Stimulated activated CD4-positive, alpha-beta T cell treated with anti-CD3 and anti-CD28 coated beads, Interleukin-2, amount 100 ng/mL, for 48 hours (primary cell): ENCODE measurements around the gene ZNF697.
"Not testable (repeated sequence)": the region's sequence is repeated elsewhere in the genome, so short reads cannot be mapped to it uniquely, and the experiment has no call there.

Source experiments
- DNase-seq, 2 donors: peaks; one replicate each; pipeline ENCODE4 v3.0.0-alpha.2; 2020

Gene ZNF697

DNA sequence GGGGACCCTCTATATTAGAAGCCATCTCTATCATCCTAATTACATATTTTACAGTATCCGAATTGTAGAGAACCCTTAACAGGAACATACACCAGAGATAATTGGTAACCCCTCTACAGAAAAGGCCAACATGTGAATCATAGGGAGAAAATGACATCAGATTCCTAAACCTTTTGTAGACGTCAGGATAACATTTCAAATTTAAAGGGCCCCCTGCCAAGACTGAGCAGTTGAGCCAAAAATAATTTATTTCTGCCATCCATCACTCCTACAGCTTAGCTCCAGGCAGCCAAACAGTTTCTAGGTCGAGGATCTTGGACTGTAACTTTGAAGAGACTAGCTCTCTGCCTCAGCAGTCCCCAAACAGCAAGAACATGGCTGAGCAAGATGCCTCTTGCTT is 21.2 kb downstream of the ZNF697 start:
- DNase-seq = no peak

DNA sequence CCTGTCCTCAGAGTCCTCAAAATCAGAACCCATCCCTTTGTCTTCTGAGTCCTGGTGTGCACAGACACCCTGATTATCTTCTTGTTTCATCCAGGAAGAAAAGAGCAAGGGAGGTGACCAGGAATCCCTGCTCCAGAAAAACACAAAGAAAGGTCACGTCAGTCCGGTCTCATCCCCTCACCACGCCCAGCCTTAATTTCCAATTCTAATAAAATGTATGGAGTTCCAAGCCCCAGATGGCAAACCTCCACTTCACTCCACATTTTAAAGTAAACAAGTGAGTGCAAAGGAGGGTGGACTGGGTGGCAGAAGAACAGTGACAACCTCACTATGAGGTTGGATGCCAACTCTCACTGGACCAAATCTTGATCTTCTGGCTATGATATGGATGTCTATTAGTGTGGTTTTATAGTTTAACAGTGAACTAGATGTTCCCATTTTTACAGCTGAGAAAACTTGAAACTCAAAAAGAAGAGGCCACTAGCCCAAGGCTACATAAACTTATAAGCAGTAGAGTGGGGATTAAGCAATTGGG is 22.0 kb downstream of the ZNF697 start:
- DNase-seq = no peak

- no peak for DNase-seq
These were observed 24.4 kb downstream of the ZNF697 start for GRCh38 chr1:119623678-119624077.

DNA sequence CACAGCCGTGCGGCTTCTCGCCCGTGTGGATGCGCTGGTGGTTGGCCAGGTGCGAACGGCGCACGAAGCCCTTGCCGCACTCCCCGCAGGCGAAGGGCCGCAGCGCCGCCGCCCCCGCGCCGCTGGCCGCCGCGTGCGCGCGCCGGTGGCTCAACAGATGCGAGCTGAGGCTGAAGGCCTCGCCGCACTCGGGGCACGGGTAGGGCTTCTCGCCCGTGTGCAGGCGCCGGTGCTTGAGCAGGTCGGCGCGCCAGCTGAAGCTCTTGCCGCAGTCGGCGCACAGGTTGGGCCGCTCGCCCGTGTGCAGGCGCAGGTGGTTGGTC is 24.9 kb downstream of the ZNF697 start:
- no peak for DNase-seq

DNA sequence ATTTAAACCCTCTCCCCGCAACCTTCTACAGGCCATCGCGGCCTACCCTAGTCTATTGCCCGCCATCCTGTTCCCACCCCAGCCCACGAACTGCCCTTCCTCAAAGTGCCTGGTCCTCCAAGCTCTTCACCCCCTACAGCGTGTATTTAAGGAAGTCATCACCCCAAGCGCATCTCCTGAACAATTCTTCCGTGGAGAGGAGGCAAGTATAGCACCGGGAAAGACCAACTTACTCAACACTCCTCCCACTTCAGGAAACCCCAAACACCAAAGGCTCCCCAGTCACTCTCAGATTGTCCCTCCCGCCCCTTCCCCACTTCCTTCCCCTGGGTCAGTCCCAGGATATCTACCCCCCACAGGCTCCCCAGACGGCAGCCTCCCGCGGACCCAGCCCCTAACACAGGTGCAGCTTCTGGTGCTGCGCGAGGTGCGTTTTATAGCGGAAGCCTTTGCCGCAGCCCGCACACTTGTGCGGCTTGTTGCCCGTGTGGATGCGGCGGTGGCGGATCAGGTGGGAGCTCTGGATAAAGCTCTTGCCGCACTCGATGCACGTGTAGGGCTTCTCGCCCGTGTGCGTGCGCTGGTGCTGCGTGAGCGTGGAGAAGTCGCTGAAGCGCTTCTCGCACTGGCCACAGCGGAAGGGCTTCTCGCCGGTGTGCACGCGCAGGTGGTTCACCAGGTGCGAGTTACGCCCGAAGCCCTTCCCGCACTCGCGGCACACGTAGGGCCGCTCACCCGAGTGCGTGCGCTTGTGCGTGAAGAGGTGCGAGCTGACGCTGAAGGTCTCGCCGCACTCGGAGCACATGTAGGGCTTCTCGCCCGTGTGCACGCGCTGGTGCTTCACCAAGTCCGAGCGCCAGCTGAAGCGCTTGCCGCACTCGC is 25.5 kb downstream of the ZNF697 start:
- no peak for DNase-seq

DNA sequence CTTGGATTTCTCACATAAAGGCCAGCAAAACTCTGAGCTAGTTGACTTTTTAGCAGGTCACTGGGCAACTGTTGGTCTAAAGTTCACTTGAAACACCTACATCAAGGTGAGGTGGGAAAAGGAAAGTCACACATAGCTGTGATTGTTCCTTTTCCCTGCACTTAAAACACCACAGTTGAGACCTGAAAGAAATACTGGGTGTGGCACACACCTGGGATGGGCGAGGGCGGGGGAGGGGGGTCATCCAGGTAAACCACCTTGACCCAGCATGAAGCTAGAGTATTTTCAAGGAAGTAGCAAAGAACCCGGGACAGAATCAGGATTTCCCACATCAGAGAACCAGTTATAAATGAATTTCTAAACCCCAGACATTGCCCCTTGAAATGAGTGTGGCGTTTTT is 26.4 kb downstream of the ZNF697 start:
- DNase-seq = no peak

DNA sequence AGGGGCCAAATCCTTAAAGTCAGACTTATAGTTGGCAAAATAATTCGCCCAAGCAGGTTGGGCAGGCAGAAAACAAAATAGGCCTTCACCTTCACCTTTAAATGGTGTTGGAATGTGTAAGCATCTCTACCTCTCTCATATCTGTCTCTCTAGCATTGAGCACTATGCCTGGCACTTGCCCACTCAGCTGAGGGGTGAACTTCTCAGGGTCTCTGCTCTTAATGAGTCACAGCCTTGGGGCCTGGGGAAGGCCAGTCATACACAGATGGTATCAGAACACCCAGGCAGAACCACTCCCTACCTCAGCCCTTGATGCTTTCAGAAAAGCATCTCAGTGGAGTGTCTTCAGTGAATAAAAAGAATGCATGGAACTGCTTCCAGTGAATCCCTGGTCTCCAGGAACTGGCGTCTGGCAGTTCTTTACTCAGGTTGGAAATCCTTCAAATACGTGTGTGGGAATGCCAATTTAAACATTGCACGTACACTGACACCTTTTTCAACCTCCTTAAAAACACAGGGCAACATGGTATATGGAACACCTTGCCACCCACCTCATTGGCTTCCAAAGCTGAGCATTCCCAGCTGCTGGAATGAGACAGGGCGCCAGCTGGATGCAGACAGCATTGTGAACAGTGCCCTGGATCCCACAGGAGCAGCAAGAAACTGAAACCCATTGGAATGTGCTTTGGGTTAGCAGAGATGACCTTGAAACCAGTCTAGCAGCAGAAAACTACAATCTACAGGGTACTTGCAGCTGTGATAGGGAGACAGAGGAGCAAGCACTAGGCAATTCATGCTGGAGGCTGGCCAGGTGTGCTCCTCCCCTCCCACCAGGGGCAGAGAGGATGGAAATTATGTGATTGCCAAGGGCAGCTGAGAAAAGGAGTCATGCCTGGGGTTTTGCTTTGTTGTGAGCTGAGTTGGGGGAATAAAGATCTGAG is 30.0 kb downstream of the ZNF697 start:
- no peak for DNase-seq

DNA sequence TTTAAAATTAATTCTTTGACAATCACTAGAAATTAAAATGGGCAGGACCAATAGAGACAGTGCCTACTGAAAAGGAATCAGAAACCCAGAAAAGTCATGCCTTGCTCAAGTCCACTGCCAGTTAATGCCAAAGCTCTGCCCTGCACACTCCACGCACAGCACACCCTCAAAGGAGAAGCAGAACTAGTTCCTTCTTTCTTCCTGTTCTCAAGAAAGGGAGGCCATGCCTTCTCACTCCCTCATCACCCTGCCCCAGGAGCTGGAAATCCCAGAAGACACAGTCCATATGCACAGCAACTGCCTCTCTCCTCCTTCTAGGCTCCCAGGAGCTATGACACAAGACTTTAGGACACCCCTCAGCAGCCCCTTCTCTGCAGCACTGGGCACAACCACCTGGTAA is 31.3 kb downstream of the ZNF697 start:
- not testable (repeated sequence) for DNase-seq

DNA sequence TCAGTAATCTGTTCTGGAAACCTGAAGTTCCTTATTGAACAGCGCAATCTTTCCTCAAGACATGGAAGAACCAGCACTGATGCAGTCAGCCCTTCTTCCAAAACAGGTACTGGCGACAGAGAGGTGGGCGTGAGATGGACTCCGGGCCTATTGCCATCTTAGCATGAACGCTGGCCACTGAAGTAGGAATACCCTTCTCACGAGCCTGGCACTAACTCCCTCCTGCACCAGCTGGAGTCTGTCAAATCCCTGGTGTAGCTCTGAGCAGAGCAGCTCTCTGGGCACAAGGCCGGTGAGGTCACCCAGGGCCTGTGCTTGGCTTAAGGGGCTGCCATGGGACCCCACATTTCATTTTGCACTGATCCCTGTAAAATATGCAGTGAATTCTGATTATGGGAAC is 33.0 kb downstream of the ZNF697 start:
- DNase-seq = not testable (repeated sequence)

- peak; percentile 68 to 73 for DNase-seq
These were observed 34.0 kb downstream of the ZNF697 start for GRCh38 chr1:119613769-119614720.

DNA sequence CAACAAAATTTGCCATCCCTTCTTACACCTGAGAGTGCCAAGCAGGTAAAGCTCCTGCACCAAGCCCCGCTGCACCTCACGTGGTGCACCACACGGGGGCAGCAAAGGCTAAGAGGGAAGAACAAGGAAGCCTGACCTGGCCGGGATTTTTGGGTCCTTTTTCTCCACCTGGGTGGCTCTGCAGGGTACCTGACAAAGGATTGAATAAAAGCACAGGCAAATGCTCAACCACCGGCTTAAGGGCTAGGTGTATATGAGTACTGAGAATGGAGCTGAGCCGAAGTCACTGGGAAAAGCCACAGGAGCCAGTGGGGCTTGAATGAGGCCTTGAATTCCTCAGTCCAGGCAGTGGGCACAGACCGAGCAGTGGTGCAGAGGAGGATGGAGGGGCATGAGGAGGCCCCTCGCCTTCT is 36.4 kb downstream of the ZNF697 start:
- DNase-seq = peak; percentile 79 to 81

DNA sequence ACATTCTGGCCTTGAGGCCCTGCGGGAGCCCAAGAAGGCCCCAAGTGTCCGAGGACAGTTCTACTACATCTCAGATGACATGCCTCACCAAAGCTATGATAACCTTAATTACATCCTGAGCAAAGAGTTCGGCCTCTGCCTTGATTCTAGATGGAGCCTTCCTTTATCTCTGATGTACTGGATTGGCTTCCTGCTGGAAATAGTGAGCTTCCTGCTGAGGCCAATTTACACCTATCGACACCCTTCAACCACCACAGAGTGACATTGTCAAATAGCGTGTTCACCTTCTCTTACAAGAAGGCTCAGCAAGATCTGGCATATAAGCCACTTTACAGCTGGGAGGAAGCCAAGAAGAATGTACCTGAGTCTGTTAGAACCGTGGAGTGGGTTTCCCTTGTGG is 39.2 kb downstream of the ZNF697 start:
- DNase-seq = not testable (repeated sequence)

GRCh38 chr1:119607087-119607807 is 40.8 kb downstream of the ZNF697 start:
- DNase-seq = not testable (repeated sequence)

DNA sequence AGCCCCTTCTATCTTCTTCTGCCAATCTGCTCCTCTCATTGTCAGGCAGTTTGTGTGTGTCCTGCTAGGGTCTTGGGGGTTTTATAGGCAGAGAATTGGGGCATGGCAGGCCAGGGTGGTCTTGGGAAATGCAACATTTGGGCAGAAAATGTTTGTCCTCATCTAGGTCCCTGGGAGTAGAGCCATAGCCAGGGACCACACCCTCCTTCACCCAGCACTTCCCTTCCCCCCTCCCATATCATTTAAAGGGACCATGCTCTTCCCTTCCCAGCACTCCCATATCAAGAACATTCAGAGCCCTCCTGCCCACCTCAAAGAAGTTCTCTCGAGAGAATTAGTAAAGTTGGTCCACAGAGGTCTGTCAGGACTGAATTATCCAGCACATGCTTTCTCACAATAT is 41.7 kb downstream of the ZNF697 start:
- DNase-seq = no peak

DNA sequence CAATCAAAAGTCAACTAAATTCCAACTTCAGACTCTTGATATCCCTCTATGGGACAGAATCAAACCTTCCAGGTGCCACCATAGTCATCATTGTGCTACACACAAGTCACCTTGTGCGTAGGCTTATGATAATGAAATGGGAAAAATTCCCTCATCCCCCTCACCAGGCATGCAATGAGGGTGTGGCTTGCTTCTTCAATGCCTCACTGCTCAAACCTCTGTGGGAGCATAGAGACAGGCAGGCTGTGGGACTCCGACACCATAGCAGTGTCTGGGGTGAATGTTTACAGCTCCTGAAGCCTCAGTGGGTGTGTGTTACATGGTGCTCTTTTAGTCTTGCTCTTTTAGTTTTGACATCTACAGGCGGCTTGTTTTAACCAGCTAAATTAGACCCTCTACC is 42.4 kb downstream of the ZNF697 start:
- DNase-seq = no peak

DNA sequence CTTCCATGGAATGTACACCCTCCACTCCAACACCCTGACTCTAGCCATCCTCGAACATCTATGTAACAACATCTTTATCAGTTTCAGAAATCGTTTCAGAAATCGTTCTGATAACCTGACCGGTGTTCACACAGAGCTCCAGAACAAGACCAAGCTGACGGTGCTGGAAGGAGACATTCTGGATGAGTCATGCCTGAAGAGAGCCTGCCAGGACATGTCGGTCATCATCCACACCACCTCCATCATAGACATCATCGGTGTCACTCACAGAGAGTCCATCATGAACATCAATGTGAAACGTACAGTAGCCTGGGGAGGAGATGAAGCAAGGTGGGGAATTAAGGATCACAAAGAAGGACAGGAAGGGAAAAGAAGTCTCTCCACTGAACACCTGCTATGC is 43.0 kb downstream of the ZNF697 start:
- DNase-seq = not testable (repeated sequence)

GRCh38 chr1:119603695-119604094 is 44.4 kb downstream of the ZNF697 start:
- DNase-seq = no peak

DNA sequence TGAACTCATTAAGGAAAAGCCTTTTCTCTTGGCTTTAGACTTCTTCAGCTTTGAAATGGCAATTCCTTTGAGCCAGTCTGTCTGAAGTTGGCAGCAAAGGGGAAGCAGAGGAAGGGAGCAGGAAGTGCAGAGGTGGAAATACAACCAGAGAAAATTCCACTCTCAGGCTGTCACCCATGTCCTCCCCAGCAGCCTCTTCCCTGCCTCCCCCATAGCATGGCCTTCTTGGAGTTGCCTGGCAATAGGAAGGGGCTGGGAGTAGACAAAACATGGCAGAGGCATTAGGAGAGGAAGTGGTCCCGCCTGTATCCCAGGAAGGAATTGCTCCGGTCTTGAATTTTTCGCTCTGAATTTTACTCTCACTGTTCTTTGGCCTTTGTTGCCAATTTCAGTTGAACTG is 44.8 kb downstream of the ZNF697 start:
- DNase-seq = not testable (repeated sequence)

GRCh38 chr1:119602789-119603188 is 45.3 kb downstream of the ZNF697 start:
- DNase-seq = not testable (repeated sequence)

- no peak for DNase-seq
These were observed 45.9 kb downstream of the ZNF697 start for GRCh38 chr1:119602169-119602568.

DNA sequence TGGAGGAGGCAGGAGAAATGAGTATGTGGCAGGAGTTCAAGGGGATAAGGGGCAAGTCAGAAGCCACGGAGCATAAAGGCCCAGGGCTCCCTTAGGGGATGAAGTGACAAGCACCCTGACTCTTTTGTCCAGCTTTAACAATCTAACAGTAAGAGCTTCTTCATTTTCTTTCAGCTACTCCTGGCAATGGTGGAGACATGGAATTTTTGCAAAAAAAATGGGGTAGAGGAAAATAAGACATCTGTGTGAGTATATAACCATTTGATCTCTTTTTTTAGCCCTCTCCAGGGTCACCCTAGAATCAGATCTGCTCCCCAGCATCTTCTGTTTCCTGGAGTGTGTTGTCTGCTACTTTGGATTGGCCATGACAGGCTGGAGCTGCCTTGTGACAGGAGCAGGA is 47.1 kb downstream of the ZNF697 start:
- DNase-seq = no peak

GRCh38 chr1:119600561-119600960 is 47.5 kb downstream of the ZNF697 start:
- DNase-seq = no peak
